Endodermal cell (in vitro differentiated cells): ENCODE measurements around the gene STK32B. TPM values are rescaled to one million over a fixed set of nuclear protein-coding genes. Genes with fewer than 3 reads are reported as not detected.

Experiments used
- DNase-seq: peaks from one replicate; pipeline ENCODE4 v3.0.0-alpha.2; 2017
- H3K27ac ChIP-seq: 2 replicates; pipeline ENCODE4 v1.5.1; 2013; ENCODE audit warnings: mild to moderate bottlenecking, low read depth, low read length, moderate library complexity
- H3K27me3 ChIP-seq: 2 replicates; pipeline ENCODE4 v1.6.1; 2013; ENCODE audit warnings: mild to moderate bottlenecking, low read length, moderate library complexity; ENCODE audit not compliant: insufficient read depth, control insufficient read depth, poor library complexity, severe bottlenecking
- H3K36me3 ChIP-seq: 2 replicates; pipeline ENCODE4 v1.7.0; 2013; ENCODE audit warnings: mild to moderate bottlenecking, low read length, moderate library complexity; ENCODE audit not compliant: control insufficient read depth, insufficient read depth
- H3K4me1 ChIP-seq: one replicate; pipeline ENCODE4 v1.7.0; 2013; ENCODE audit warnings: low read length; ENCODE audit not compliant: control insufficient read depth, insufficient read depth
- H3K4me3 ChIP-seq: 2 replicates; pipeline ENCODE4 v1.5.1; 2013; ENCODE audit warnings: mild to moderate bottlenecking, low read length, moderate library complexity
- H3K9ac ChIP-seq: 2 replicates; pipeline ENCODE4 v1.6.1; 2013; ENCODE audit warnings: mild to moderate bottlenecking, low read length, moderate library complexity; ENCODE audit not compliant: poor library complexity, severe bottlenecking; ENCODE audit errors: extremely low read depth
- H3K9me3 ChIP-seq: 2 replicates; pipeline ENCODE4 v1.6.1; 2013; ENCODE audit warnings: mild to moderate bottlenecking, low read length, moderate library complexity; ENCODE audit not compliant: control insufficient read depth
- H3K27ac Mint-ChIP-seq: 2 replicates; pipeline ENCODE4 v1.8.0; 2020; ENCODE audit warnings: mixed read lengths
- H3K27me3 Mint-ChIP-seq: 2 replicates; pipeline ENCODE4 v1.8.0; 2021; ENCODE audit warnings: mild to moderate bottlenecking, mixed read lengths; ENCODE audit not compliant: insufficient read depth
- H3K36me3 Mint-ChIP-seq: 2 replicates; pipeline ENCODE4 v1.8.0; 2020; ENCODE audit warnings: low read depth, mixed read lengths
- H3K4me1 Mint-ChIP-seq: 2 replicates; pipeline ENCODE4 v1.8.0; 2020; ENCODE audit warnings: mixed read lengths
- H3K4me3 Mint-ChIP-seq: 2 replicates; pipeline ENCODE4 v1.8.0; 2020; ENCODE audit warnings: mild to moderate bottlenecking, moderate library complexity, mixed read lengths
- H3K9me3 Mint-ChIP-seq: 2 replicates; pipeline ENCODE4 v1.8.0; 2020; ENCODE audit warnings: mild to moderate bottlenecking, mixed read lengths
- CTCF ChIP-seq: fragments of 200-600 bp; sonication (generic); conservative IDR thresholded peaks from 2 replicates; pipeline ENCODE4 v1.5.0; 2021; ENCODE audit warnings: antibody characterized with exemption, mild to moderate bottlenecking
- WGBS, 2 experiments: methylation state at CpG; one replicate each; pipeline versions ENCODE4 v1.1.5 to v1.1.7; 2013; ENCODE audit warnings: missing lambda C conversion rate in 2 of 2, mixed read lengths in 1 of 2; ENCODE audit not compliant: insufficient coverage in 1 of 2, insufficient read length in 1 of 2; 5-methylcytosine and 5-hydroxymethylcytosine counted together
- total RNA-seq, 2 donors: library from RNA; stranded (reverse); fragmentation: NEBNext Ultra II Directional in 1 of 2; extraction: Animal tissue kit (Norgen Biotek cat#: 25700) in 1 of 2; gene quantifications; 2 replicates in 1 of 2; 3 replicates in 1 of 2; pipeline ENCODE4 v1.2.1, GENCODE V29; 2021

STK32B gene
- total RNA-seq, 2 donors from 2014 or later, result 1.4 to 1.5 TPM

GRCh38 chr4:5479518-5480060 lies 428.3 kb downstream of the STK32B start:
- no peak for DNase-seq
- Mint-ChIP-seq H3K36me3 (no peaks in the 10 kb centered on the region), H3K4me3 (no peak overlapping the region), H3K4me1 (no peaks in the 10 kb centered on the region), H3K9me3 (peaks cover 33% of the 10 kb centered on the region), H3K27ac (no peak overlapping the region), H3K27me3 (peaks cover 2% of the 10 kb centered on the region)
- Histone ChIP-seq H3K9me3 (no peaks in the 10 kb centered on the region), H3K4me3 (no peak overlapping the region), H3K36me3 (no peaks in the 10 kb centered on the region), H3K9ac (no peak overlapping the region), H3K27ac (no peak overlapping the region), H3K4me1 (no peaks in the 10 kb centered on the region), H3K27me3 (no peaks in the 10 kb centered on the region)
- 94% methylated on average over 4 of the region's 4 CpGs; no CpG with 5 or more reads in 1 of the 2 experiments for WGBS, 2 experiments
- no peak for TF ChIP-seq CTCF

GRCh38 chr4:5488413-5488812 lies 437.1 kb downstream of the STK32B start:
- Histone ChIP-seq H3K4me1 (no peaks in the 10 kb centered on the region), H3K27ac (no peak overlapping the region), H3K4me3 (no peak overlapping the region), H3K27me3 (no peaks in the 10 kb centered on the region), H3K36me3 (no peaks in the 10 kb centered on the region), H3K9me3 (no peaks in the 10 kb centered on the region), H3K9ac (no peak overlapping the region)
- DNase-seq, result no peak
- Mint-ChIP-seq H3K36me3 (peaks cover 7% of the 10 kb centered on the region), H3K4me3 (no peak overlapping the region), H3K27me3 (peaks cover 7% of the 10 kb centered on the region), H3K9me3 (peaks cover 56% of the 10 kb centered on the region), H3K27ac (no peak overlapping the region), H3K4me1 (no peaks in the 10 kb centered on the region)
- TF ChIP-seq CTCF, result no peak

- Histone ChIP-seq H3K9me3 (no peaks in the 10 kb centered on the region), H3K9ac (no peak overlapping the region), H3K4me3 (no peak overlapping the region), H3K27me3 (no peaks in the 10 kb centered on the region), H3K27ac (no peak overlapping the region), H3K36me3 (no peaks in the 10 kb centered on the region), H3K4me1 (no peaks in the 10 kb centered on the region)
- no peak for DNase-seq
- H3K4me3 Mint-ChIP-seq, result no peak overlapping the region
- H3K36me3 Mint-ChIP-seq, result peaks cover 9% of the 10 kb centered on the region
- H3K9me3 Mint-ChIP-seq, result peaks cover 55% of the 10 kb centered on the region
- peaks cover 9% of the 10 kb centered on the region for H3K27me3 Mint-ChIP-seq
- no CpG with 5 or more reads among the region's 1 CpG for WGBS, 2 experiments
- H3K27ac Mint-ChIP-seq, result no peak overlapping the region
- H3K4me1 Mint-ChIP-seq, result no peaks in the 10 kb centered on the region
- no peak for TF ChIP-seq CTCF
Observed at GRCh38 chr4:5489260-5489659, 438.0 kb downstream of the STK32B start.
